ENCODE data around the gene UNKL. TPM values are rescaled to one million over a fixed set of nuclear protein-coding genes. Genes with fewer than 3 reads are reported as not detected.
A peak's percentile ranks its signal among the peaks of the same experiment; 100 is the strongest.

Gene UNKL
- total RNA-seq, 1 donor from 2014 or later = 19.9 TPM

DNA sequence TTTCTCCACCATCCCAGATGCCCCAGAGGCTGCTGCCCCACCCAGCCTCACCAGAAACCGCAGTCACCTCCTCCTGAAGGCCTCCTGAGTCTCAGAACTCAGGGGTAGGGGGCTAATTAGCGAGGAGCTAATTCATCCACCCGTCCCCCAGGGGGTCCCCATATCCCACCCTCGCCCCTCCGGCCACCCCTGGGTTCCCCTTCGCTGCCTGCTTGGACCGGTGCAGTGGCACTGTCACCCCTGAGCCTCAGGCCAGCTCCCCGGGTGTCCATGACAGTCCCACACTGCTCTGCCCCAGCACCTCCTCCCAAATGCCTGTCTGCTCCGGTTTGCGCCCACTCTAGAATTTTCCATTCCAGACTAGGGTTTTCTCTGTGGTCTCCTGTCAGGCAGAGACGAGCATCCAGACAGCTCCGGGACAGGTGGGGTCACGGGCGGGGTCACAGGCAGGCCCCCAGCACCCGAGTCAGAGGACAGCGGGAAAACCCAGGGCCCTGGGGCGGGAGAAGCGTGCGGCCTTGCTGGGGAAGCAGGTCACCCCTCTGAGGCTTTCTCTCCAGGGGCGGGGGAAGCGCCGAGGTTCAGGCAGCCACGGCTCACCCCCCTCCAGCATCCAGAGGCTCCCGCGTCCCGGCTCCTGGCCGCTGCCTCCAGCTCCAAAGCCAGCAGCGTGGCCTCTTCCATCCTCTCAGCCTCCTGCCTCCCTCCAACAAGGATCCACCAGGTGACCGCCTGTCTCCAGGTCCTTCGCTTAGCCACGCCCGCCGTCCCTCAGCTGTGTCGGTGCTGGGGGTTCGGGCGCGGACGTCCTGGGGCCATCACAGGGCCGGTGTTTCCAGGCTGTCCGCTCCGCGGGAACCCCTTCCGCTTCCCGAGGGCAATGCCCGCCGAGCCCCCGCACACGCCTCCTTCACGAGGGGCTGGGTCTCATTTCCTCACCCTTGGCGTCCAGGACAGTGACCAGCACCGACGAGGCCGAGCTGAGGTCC, 13.3 kb upstream of the UNKL start:
- Histone ChIP-seq H3K9me3 (no peaks in the 10 kb centered on the region), H3K36me3 (no peaks in the 10 kb centered on the region), H3K27me3 (no peaks in the 10 kb centered on the region), H3K4me3 (no peak overlapping the region), H3K27ac (no peak overlapping the region), H3K4me1 (no peaks in the 10 kb centered on the region)
- DNase-seq (peak; percentile 63), ATAC-seq (no peak)
- intact Hi-C loops (cut with DNase I) = no loop called here
- TF ChIP-seq, protein P1, sequence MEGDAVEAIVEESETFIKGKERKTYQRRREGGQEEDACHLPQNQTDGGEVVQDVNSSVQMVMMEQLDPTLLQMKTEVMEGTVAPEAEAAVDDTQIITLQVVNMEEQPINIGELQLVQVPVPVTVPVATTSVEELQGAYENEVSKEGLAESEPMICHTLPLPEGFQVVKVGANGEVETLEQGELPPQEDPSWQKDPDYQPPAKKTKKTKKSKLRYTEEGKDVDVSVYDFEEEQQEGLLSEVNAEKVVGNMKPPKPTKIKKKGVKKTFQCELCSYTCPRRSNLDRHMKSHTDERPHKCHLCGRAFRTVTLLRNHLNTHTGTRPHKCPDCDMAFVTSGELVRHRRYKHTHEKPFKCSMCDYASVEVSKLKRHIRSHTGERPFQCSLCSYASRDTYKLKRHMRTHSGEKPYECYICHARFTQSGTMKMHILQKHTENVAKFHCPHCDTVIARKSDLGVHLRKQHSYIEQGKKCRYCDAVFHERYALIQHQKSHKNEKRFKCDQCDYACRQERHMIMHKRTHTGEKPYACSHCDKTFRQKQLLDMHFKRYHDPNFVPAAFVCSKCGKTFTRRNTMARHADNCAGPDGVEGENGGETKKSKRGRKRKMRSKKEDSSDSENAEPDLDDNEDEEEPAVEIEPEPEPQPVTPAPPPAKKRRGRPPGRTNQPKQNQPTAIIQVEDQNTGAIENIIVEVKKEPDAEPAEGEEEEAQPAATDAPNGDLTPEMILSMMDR (IDR thresholded peaks at IDR 0.05) = no peak

DNA sequence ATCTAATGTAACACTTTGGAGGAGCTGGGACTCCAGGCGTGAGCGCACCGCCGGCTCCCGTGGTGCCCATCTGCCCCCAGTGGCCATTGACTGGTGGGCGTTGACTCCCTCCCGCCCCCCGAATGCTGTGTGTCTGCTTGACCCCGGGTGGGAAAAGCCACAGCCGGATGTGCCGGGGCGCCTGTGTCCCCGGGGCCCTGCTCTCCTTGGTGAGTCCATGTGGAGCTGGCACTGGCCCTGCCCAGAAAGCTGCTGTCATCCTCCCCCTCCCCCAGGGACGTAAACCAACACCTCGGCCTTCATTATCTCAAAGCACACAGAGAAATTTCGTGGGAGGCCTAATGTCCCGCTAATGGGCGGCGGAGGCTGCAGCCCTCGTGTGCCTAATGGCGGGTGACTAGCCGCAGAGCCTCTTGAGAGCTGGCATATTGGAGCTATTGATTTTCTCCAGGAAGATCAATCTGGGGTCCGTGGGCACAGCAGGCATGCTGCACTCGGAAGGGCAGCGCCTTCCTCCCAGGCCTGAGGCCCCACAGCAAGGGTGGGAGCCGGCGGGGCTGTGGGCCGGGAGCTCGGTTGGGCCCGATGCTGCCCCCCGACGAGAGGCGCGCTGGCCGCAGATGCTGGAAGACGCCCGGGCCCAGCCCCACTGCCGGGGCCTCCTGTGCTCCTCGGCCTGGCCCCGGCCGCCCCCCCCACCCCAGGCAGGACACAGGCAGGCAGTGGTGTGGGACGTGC, 12.4 kb upstream of the UNKL start:
- no peaks in the 10 kb centered on the region for H3K36me3 ChIP-seq
- no peak overlapping the region for H3K27ac ChIP-seq
- no peaks in the 10 kb centered on the region for H3K27me3 ChIP-seq
- H3K4me3 ChIP-seq = no peak overlapping the region
- DNase-seq = no peak
- no peak for ATAC-seq
- intact Hi-C loops (cut with DNase I) = no loop called here
- H3K4me1 ChIP-seq = no peaks in the 10 kb centered on the region
- TF ChIP-seq, protein P1 (IDR thresholded peaks at IDR 0.05) = no peak
- no peaks in the 10 kb centered on the region for H3K9me3 ChIP-seq

DNA sequence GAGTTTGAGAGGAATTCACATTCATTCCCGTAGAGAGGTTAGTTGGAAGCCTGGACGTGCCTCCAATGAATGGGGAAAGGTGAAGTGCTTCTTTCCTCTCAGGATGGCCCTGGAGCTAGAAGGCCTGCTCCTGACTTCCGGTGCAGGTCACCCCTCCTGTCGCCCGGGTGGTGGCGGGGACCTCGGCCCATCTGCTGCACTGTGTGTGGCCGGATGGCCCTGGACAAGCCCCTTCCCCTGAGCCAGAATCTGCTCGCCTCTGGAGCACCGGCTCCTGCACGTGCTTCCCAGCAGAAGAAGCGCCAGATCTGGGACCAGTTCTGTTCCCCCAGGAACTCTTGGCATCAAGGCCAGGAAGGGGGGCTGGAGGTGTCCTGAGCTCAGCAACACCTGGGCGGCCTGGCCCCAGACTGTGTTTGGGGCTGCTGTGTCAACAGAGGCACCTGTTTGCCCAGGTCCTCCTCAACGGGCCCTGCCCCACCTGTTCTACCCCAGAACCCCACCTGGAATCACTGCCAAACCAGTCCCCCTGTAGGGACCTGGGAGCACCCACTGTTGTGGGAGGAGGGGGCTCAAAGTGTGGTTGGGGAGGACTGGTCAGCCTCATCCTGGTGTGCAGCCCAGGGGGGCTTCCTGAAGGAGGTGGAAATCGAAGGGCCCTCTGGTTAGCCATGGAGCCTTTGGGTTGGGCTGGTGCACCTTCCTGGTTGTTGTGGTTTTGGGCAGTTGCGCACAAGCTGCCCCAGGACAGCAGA, 11.3 kb upstream of the UNKL start:
- Histone ChIP-seq H3K9me3 (no peaks in the 10 kb centered on the region), H3K4me3 (no peak overlapping the region), H3K27me3 (no peaks in the 10 kb centered on the region), H3K27ac (no peak overlapping the region), H3K4me1 (no peaks in the 10 kb centered on the region), H3K36me3 (no peaks in the 10 kb centered on the region)
- TF ChIP-seq, protein P1 (IDR thresholded peaks at IDR 0.05) = no peak
- ATAC-seq (no peak), DNase-seq (no peak)
- intact Hi-C loops (cut with DNase I) = no loop called here

DNA sequence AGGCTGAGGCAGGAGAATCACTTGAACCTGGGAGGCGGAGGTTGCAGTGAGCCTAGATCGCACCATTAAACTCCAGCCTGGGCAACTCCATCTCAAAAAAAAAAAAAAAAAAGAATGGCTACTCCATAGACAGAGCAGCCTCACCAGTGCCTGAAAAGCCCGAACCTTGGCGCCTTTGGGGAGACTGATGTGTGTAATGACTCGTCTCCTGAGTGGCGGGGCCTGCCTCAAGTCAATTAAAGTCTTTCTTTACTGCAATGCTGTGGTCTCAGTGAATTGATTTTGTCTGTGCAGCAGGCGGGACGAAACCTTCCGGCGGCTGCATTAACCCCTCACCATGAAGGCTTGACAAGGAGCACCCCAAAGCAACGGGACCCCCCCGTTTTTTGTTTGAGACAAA, 9.5 kb upstream of the UNKL start:
- Histone ChIP-seq H3K4me3 (no peak overlapping the region), H3K36me3 (no peaks in the 10 kb centered on the region), H3K9me3 (no peaks in the 10 kb centered on the region), H3K4me1 (peaks cover 9% of the 10 kb centered on the region), H3K27me3 (no peaks in the 10 kb centered on the region), H3K27ac (no peak overlapping the region)
- TF ChIP-seq, protein P1 (IDR thresholded peaks at IDR 0.05) = no peak
- intact Hi-C loops (cut with DNase I) = no loop called here
- ATAC-seq = no peak
- DNase-seq = no peak

DNA sequence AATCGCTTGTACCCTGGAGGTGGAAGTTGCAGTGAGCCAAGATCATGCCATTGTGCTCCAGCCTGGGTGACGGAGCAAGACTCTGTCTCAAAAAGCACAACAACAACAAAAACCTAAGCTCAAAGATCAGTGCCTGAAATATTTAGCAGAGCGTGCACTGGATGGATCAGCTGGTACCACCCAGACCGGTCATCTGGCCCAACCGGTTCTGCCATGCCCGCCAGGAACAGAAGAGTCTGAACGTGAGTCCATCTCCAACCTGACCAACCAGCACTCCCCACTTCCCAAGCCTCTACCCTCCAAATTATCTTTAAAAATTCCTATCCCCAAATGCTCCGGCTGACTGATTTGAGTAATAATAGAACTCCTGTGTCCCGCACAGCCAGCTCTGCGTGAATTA, 7.6 kb upstream of the UNKL start:
- Histone ChIP-seq H3K4me3 (no peak overlapping the region), H3K27me3 (no peaks in the 10 kb centered on the region), H3K9me3 (no peaks in the 10 kb centered on the region), H3K36me3 (no peaks in the 10 kb centered on the region), H3K27ac (peak overlapping the region; percentile 95), H3K4me1 (peaks cover 9% of the 10 kb centered on the region)
- ATAC-seq (no peak), DNase-seq (no peak)
- TF ChIP-seq, protein P1 (IDR thresholded peaks at IDR 0.05) = no peak
- intact Hi-C loops (cut with DNase I) = no loop called here
